Hematopoietic multipotent progenitor cell treated with erythropoietin and hydrocortisone succinate and interleukin-3 and kit ligand, for 15 days (in vitro differentiated cells): ENCODE results near the gene MLEC.

ENCODE experiments used
- DNase-seq: peaks from one replicate; pipeline ENCODE4 v3.0.0-alpha.2; 2015; ENCODE audit warnings: low spot score

Gene MLEC

DNA sequence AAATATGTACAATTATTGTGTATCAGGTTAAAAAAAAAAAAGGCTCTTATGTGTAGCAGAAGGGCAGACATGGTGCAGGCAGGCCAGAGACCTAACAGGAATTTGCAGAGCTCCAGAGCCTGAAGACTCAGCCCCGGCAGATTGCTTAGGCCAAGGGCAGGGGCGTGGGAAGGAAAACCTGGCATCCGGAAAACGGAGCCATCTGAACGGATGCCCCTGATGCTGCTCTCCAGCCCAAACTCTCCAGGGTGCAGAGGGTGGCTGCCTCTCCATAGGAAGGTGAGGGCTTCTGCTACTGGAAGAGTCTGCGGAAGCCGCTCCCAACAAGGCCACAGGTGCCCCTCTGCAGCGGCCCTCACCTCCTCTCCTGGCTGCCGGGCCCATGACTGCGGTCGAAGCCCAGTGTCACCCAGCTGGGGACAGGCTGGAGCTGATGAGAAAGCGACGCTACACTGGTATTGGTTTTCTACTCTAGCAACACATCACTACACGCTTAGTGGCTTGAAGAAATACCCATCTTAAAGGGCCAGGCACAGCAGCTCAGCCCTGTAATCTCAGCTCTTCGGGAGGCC, 58.1 kb downstream of the MLEC start:
- no peak for DNase-seq

DNA sequence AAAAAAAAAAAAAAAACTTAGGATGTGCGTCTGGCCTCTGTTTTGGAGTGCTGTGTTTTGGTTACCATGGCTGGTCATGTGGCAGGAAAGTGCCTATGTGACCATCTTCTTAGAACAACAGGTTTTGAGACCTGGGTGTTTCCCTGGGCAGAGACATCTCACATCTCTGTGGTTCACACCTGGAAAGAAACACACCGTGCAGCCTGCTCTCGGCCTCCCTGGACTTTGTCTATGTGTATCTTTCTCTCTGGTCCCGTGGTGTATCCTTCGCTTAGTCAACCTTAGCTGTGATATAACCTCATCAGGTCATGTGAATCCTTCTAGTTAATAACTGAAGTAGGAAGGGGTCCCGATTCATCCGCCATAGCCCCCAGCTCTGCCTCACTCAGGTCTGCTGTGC, 61.3 kb downstream of the MLEC start:
- no peak for DNase-seq

DNA sequence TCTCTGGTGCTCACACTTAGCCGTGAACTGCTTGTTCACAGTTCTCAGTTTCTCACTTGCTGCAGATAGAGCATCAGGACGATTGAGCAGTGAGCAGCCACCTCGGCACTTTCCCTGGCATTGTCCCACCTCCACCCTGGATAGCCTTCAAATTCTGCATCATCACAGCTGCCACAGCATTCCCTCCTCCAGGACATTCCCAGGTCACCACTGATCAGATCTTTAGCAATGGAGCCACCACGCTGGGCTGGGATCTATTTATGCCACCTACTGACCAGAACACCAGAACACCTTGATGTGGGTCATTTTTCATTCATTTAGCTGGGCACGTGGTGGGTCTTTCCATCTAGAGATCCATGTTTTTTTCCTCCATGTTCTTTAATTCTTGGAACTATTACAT, 62.3 kb downstream of the MLEC start:
- DNase-seq: no peak

DNA sequence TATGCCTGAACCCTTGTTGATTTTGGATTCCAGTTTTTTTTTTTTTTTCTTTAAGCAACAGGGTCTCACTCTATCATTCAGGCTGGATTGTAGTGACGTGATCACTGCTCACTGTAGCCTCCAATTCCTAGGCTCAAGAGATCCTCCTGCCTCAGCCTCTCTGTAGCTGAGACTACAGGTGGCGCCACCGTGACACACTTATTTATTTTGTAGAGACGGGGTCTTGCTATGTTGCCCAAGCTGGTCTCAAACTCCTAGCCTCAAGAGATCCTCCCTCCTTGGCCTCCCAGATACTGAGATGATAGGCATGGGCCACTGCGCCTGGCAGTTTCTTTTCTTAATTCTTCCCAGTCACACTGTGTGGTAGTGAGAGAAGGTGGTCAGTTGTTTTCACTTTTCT, 63.9 kb downstream of the MLEC start:
- DNase-seq: no peak

DNA sequence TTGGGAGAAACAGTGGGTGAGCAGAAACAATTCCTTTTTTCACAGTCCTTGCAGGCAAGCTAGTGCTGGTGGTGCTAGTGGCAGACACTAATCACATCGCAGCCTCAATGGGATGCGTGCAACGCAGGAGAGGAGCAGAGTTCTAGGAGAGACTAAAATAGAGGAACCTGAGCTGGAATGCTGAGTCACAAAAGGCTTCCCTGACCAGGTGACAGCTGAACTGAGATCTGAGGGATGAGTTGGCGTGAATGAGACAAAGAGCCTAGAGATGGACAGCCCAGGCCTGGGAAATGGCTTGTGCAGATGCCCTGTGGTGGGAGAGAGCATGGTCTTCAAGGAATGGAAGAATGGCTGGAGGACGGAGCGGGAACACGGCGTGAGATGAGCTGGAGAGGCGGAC, 64.4 kb downstream of the MLEC start:
- DNase-seq: no peak
